PC-9 (cell line): Measurements from ENCODE around the gene MAP2K2. TPM values are rescaled to one million over a fixed set of nuclear protein-coding genes. Genes with fewer than 3 reads are reported as not detected.

Experiments
- BruUV-seq: library from RNA; stranded (reverse); fragments of 400-500 nt; replicated peaks from 2 replicates; lab custom pipeline; 2021; lab: Mats Ljungman, UMichigan
- CTCF ChIA-PET: fragments of 300-600 bp; sonication (Branson Sonifier 250); formaldehyde crosslinking; loops from one replicate; lab custom pipeline; 2022; ENCODE audit warnings: antibody characterized with exemption; lab: Charles Lee
- POLR2A ChIA-PET: fragments of 300-600 bp; sonication (Branson Sonifier 250); formaldehyde crosslinking; loops from one replicate; lab custom pipeline; 2022; ENCODE audit warnings: antibody characterized with exemption; ENCODE audit not compliant: unreplicated experiment; lab: Charles Lee
- DNase-seq, 2 experiments: peaks; one replicate each; pipeline versions ENCODE4 v3.0.0 to v3.0.0-alpha.2; 2015 to 2022; ENCODE audit warnings: mixed read lengths in 1 of 2
- H2AFZ ChIP-seq: fragments of 200-600 bp; sonication (generic); 2 replicates; pipeline ENCODE4 v1.8.1; 2017; ENCODE audit warnings: antibody characterized with exemption
- H3F3A ChIP-seq: fragments of 200-600 bp; sonication (generic); 2 replicates; pipeline ENCODE4 v1.8.1; 2017; ENCODE audit warnings: antibody characterized with exemption, mild to moderate bottlenecking, low read depth; ENCODE audit not compliant: insufficient read depth
- H3K27ac ChIP-seq: fragments of 200-600 bp; sonication (generic); 2 replicates; pipeline ENCODE4 v1.6.1; 2016; ENCODE audit warnings: mixed run types
- H3K27me3 ChIP-seq: fragments of 200-600 bp; sonication (generic); 2 replicates; pipeline ENCODE4 v1.6.1; 2016; ENCODE audit warnings: low read depth, mixed run types; ENCODE audit not compliant: insufficient read depth
- H3K36me3 ChIP-seq: fragments of 200-600 bp; sonication (generic); 2 replicates; pipeline ENCODE4 v1.6.1; 2016; ENCODE audit warnings: low read depth, mixed run types
- H3K4me1 ChIP-seq: fragments of 200-600 bp; sonication (generic); replicated peaks from 2 replicates; pipeline ENCODE4 v1.6.1; 2016; ENCODE audit warnings: mixed run types; ENCODE audit not compliant: insufficient read depth
- H3K4me2 ChIP-seq: fragments of 200-600 bp; sonication (generic); 2 replicates; pipeline ENCODE4 v1.6.1; 2017; ENCODE audit warnings: mixed run types
- H3K4me3 ChIP-seq: fragments of 200-600 bp; sonication (generic); 2 replicates; pipeline ENCODE4 v1.6.1; 2016; ENCODE audit warnings: mixed run types
- H3K79me2 ChIP-seq: fragments of 200-600 bp; sonication (generic); 2 replicates; pipeline ENCODE4 v1.6.1; 2017; ENCODE audit warnings: low read depth, mixed run types
- H3K9me2 ChIP-seq: fragments of 200-600 bp; sonication (generic); 2 replicates; pipeline ENCODE4 v1.8.1; 2017; ENCODE audit warnings: mild to moderate bottlenecking; ENCODE audit not compliant: insufficient read depth
- H3K9me3 ChIP-seq: fragments of 200-600 bp; sonication (generic); 2 replicates; pipeline ENCODE4 v1.8.1; 2016; ENCODE audit warnings: low read depth; ENCODE audit not compliant: insufficient read depth
- H4K20me1 ChIP-seq: fragments of 200-600 bp; sonication (generic); 2 replicates; pipeline ENCODE4 v1.8.1; 2017; ENCODE audit not compliant: insufficient read depth
- EZH2 ChIP-seq: fragments of 200-600 bp; sonication (generic); IDR thresholded peaks from 2 replicates; pipeline ENCODE4 v1.8.0; 2017; ENCODE audit warnings: antibody characterized with exemption, low read depth
- intact Hi-C: fragments of 100-400 bp; cut with micrococcal nuclease; formaldehyde crosslinking; loops from one replicate; pipeline ENCODE4 v1.10.0; 2022; ENCODE audit not compliant: unreplicated experiment
- total RNA-seq: library from RNA; stranded (reverse); gene quantifications from 2 replicates; pipeline ENCODE4 v1.2.3, GENCODE V29; 2021
- TF ChIP-seq, protein P1 (sequence below): fragments of 200-600 bp; sonication (generic); conservative IDR thresholded peaks from 2 replicates; pipeline ENCODE4 v1.6.1; 2017; ENCODE audit warnings: mixed run types, antibody characterized with exemption, mild to moderate bottlenecking, moderate library complexity

The MAP2K2 gene
- total RNA-seq, 1 experiment from 2014 or later, result 160 TPM

DNA sequence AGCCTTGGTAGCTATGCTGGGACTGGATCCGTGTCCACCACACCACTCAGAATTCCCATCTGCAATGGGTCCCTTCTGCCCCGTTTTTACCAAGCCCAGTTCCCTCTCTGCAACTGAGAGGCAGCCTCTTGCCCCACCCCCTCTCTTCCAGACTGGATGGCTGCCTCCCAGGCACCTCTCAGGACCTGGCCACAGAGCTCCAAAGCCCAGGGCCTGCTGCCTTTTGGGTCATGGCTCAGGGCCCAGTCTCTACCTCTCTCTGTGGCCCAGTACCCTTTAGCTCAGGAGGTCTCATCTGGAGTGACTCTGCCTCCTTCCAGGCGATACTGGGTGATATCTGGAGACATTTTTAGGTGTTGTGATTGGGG, 46.9 kb downstream of the MAP2K2 start:
- Histone ChIP-seq H2AFZ (no peak overlapping the region), H3K9me3 (no peaks in the 10 kb centered on the region), H3K9me2 (no peaks in the 10 kb centered on the region), H3K4me3 (no peak overlapping the region), H3K4me1 (no peaks in the 10 kb centered on the region), H3K27me3 (no peaks in the 10 kb centered on the region), H3K27ac (no peak overlapping the region), H4K20me1 (no peaks in the 10 kb centered on the region), H3K36me3 (no peaks in the 10 kb centered on the region), H3K79me2 (no peaks in the 10 kb centered on the region), H3F3A (peaks cover 4% of the 10 kb centered on the region; the same call in 1 of the 2 replicates), H3K4me2 (no peak overlapping the region)
- BruUV-seq, result no TSS peak
- TF ChIP-seq, protein P1, sequence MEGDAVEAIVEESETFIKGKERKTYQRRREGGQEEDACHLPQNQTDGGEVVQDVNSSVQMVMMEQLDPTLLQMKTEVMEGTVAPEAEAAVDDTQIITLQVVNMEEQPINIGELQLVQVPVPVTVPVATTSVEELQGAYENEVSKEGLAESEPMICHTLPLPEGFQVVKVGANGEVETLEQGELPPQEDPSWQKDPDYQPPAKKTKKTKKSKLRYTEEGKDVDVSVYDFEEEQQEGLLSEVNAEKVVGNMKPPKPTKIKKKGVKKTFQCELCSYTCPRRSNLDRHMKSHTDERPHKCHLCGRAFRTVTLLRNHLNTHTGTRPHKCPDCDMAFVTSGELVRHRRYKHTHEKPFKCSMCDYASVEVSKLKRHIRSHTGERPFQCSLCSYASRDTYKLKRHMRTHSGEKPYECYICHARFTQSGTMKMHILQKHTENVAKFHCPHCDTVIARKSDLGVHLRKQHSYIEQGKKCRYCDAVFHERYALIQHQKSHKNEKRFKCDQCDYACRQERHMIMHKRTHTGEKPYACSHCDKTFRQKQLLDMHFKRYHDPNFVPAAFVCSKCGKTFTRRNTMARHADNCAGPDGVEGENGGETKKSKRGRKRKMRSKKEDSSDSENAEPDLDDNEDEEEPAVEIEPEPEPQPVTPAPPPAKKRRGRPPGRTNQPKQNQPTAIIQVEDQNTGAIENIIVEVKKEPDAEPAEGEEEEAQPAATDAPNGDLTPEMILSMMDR, result no peak
- TF ChIP-seq EZH2, result no peak
- POLR2A ChIA-PET, result no interaction called here
- CTCF ChIA-PET, result interaction anchor here (0.6 kb wide), 1 partner anchor 64 kb away, joined by 5 read pairs; no protein-coding TSS in a partner anchor
- DNase-seq, result no peak
- intact Hi-C loops, result no loop called here

DNA sequence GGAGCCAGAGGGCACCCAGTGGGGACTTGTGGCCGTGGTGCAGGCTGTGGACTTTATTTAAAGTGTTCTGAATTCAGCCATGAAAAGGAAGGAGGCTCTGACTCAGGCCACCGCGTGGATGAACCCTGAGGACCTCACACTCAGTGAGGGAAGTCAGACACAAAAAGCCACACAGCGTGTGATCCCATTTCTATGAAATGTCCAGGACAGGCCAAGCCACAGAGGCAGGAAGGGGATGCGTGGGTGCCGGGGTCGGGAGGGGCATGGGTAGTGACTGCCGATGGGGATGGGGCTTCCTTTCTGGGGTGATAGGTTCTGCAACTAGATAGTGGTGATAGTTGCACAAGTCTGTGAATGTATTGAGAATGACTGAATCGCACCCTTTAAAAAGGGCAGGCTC, 48.5 kb downstream of the MAP2K2 start:
- H3K9me2 ChIP-seq, result no peaks in the 10 kb centered on the region
- no peaks in the 10 kb centered on the region for H3K79me2 ChIP-seq
- H3K36me3 ChIP-seq, result no peaks in the 10 kb centered on the region
- no TSS peak for BruUV-seq
- H3K4me2 ChIP-seq, result no peak overlapping the region
- CTCF ChIA-PET, result no interaction called here
- no peak overlapping the region for H2AFZ ChIP-seq
- no peak for TF ChIP-seq EZH2
- TF ChIP-seq, protein P1, result no peak
- H3K27me3 ChIP-seq, result no peaks in the 10 kb centered on the region
- H3K4me3 ChIP-seq, result no peak overlapping the region
- peaks cover 3% of the 10 kb centered on the region; the same call in 1 of the 2 replicates for H3F3A ChIP-seq
- H3K27ac ChIP-seq, result no peak overlapping the region
- H4K20me1 ChIP-seq, result no peaks in the 10 kb centered on the region
- H3K9me3 ChIP-seq, result no peaks in the 10 kb centered on the region
- intact Hi-C loops, result no loop called here
- H3K4me1 ChIP-seq, result no peaks in the 10 kb centered on the region
- POLR2A ChIA-PET, result no interaction called here
- DNase-seq, result no peak

DNA sequence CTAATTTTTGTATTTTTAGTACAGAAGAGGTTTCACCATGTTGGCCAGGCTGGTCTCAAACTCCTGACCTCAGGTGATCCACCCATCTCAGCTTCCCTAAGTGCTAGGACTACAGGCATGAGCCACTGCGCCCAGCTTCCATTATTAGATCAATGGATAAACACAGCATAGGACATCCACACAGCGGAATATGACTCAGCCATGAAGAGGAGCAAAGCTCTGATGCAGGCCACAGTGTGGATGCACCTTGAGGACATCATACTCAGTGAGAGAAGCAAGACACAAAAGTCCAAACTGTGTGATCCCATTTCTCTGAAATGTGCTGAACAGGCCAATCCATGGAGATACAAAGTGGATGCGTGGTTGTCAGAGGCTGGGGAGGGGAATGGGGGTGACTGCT, 52.3 kb downstream of the MAP2K2 start:
- Histone ChIP-seq H3K27me3 (no peaks in the 10 kb centered on the region), H3K9me2 (no peaks in the 10 kb centered on the region), H3K79me2 (no peaks in the 10 kb centered on the region), H3K4me2 (no peak overlapping the region), H4K20me1 (no peaks in the 10 kb centered on the region), H3K27ac (no peak overlapping the region), H3K9me3 (no peaks in the 10 kb centered on the region), H3K36me3 (no peaks in the 10 kb centered on the region), H3K4me1 (no peaks in the 10 kb centered on the region; the same call in 1 of the 2 replicates), H2AFZ (no peak overlapping the region), H3F3A (peaks cover 3% of the 10 kb centered on the region; the same call in 1 of the 2 replicates), H3K4me3 (no peak overlapping the region)
- BruUV-seq, result no TSS peak
- no peak for TF ChIP-seq EZH2
- TF ChIP-seq, protein P1, result no peak
- intact Hi-C loops, result no loop called here
- DNase-seq, result no peak
- CTCF ChIA-PET, result no interaction called here
- POLR2A ChIA-PET, result no interaction called here
